Endothelial cell of umbilical vein (primary cell): ENCODE data around the gene COQ4. TPM values are rescaled to one million over a fixed set of nuclear protein-coding genes. Genes with fewer than 3 reads are reported as not detected.
A peak's percentile ranks its signal among the peaks of the same experiment; 100 is the strongest.

ENCODE experiments used
- Bru-seq: library from RNA; stranded (reverse); fragments of 400-500 nt; gene quantifications from one replicate; lab custom pipeline; 2021; lab: Mats Ljungman, UMichigan
- BruChase-seq, 2 experiments: library from RNA; stranded (reverse); fragments of 400-500 nt; gene quantifications; one replicate each; lab custom pipeline; 2021; lab: Mats Ljungman, UMichigan
- BruUV-seq: library from RNA; stranded (reverse); fragments of 400-500 nt; replicated peaks from 2 replicates; lab custom pipeline; 2021; lab: Mats Ljungman, UMichigan
- CTCF ChIA-PET: fragments of 300-600, 350-600 bp; sonication (Branson Sonifier 250); formaldehyde crosslinking; loops from one replicate; lab custom pipeline; 2021; ENCODE audit warnings: antibody characterized with exemption, inconsistent platforms; lab: Charles Lee
- POLR2A ChIA-PET: fragments of 300-600, 350-600 bp; sonication (Branson Sonifier 250); formaldehyde crosslinking; loops from one replicate; lab custom pipeline; 2021; ENCODE audit warnings: antibody characterized with exemption, inconsistent platforms; lab: Charles Lee
- DNase-seq: peaks from one replicate; pipeline ENCODE4 v3.0.0-alpha.2; 2011; ENCODE audit warnings: low read depth, low spot score
- FAIRE-seq: peaks from 2 replicates; lab custom pipeline; 2011; peaks lifted over from hg19 to GRCh38; lab: Jason Lieb, UNC
- H2AFZ ChIP-seq: 2 replicates; pipeline ENCODE4 v1.6.0; 2012; ENCODE audit warnings: low read depth, low read length, control low read depth, inconsistent platforms
- H3K27ac ChIP-seq: 2 replicates; pipeline ENCODE4 v1.5.1; 2011; ENCODE audit warnings: low read depth, mild to moderate bottlenecking, control low read depth, low read length, moderate library complexity; ENCODE audit not compliant: insufficient read depth
- H3K27me3 ChIP-seq, 2 experiments: 2 replicates each; pipeline versions ENCODE4 v1.6.0 to v1.6.1; 2011; ENCODE audit warnings: low read length in 2 of 2, mixed read lengths in 1 of 2; ENCODE audit not compliant: control insufficient read depth in 2 of 2, insufficient read depth in 2 of 2
- H3K36me3 ChIP-seq, 2 experiments: 2 replicates in 1 of 2; 3 replicates in 1 of 2; pipeline ENCODE4 v1.5.1; 2011; ENCODE audit warnings: low read length in 2 of 2, mild to moderate bottlenecking in 1 of 2, moderate library complexity in 1 of 2; ENCODE audit not compliant: control insufficient read depth in 2 of 2, insufficient read depth in 2 of 2; ENCODE audit errors: extremely low read depth in 1 of 2
- H3K4me1 ChIP-seq: 3 replicates; pipeline ENCODE4 v1.5.1; 2011; ENCODE audit warnings: mild to moderate bottlenecking, low read length; ENCODE audit not compliant: control insufficient read depth, insufficient read depth; ENCODE audit errors: extremely low read depth
- H3K4me2 ChIP-seq: 2 replicates; pipeline ENCODE4 v1.6.1; 2011; ENCODE audit warnings: low read length, control low read depth, mixed read lengths; ENCODE audit not compliant: insufficient read depth
- H3K4me3 ChIP-seq, 3 experiments: fragments of 200-600 bp in 1 of 3; sonication (generic), shearing (Covaris generic) in 1 of 3; replicated peaks in 1 of 3; 2 replicates each; pipeline ENCODE4 v1.5.1; 2011 to 2016; ENCODE audit warnings: control low read depth in 3 of 3, low read length in 3 of 3, mild to moderate bottlenecking in 2 of 3, inconsistent platforms in 1 of 3, low read depth in 1 of 3, moderate library complexity in 1 of 3; ENCODE audit not compliant: insufficient read depth in 1 of 3
- H3K79me2 ChIP-seq: 2 replicates; pipeline ENCODE4 v1.6.0; 2012; ENCODE audit warnings: low read length, inconsistent platforms; ENCODE audit not compliant: control insufficient read depth, insufficient read depth
- H3K9ac ChIP-seq: replicated peaks from 2 replicates; pipeline ENCODE3; 2011; ENCODE audit warnings: low read length, control low read depth; ENCODE audit not compliant: insufficient read depth; ENCODE audit errors: extremely low read depth
- H3K9me1 ChIP-seq: replicated peaks from 3 replicates; pipeline ENCODE4 v1.6.0; 2011; ENCODE audit warnings: mild to moderate bottlenecking, low read length; ENCODE audit not compliant: control insufficient read depth, insufficient read depth; ENCODE audit errors: extremely low read depth
- H3K9me3 ChIP-seq: replicated peaks from 2 replicates; pipeline ENCODE4 v1.5.1; 2012; ENCODE audit warnings: low read length, inconsistent platforms; ENCODE audit not compliant: control insufficient read depth, insufficient read depth
- H4K20me1 ChIP-seq: replicated peaks from 2 replicates; pipeline ENCODE3; 2011; ENCODE audit warnings: mild to moderate bottlenecking, low read length; ENCODE audit not compliant: control insufficient read depth, insufficient read depth; ENCODE audit errors: extremely low read depth
- FOS ChIP-seq: IDR thresholded peaks from 2 replicates; pipeline ENCODE4 v1.6.1; 2011; ENCODE audit warnings: mild to moderate bottlenecking, low read length, moderate library complexity, borderline replicate concordance; ENCODE audit not compliant: insufficient read depth
- GATA2 ChIP-seq: IDR thresholded peaks from 2 replicates; pipeline ENCODE4 v1.7.0; 2011; ENCODE audit warnings: low read depth, mild to moderate bottlenecking, moderate library complexity, mixed read lengths, low read length; ENCODE audit not compliant: insufficient read length, insufficient read depth
- MAX ChIP-seq: IDR thresholded peaks from 2 replicates; pipeline ENCODE4 v1.6.1; 2011; ENCODE audit not compliant: insufficient read depth, insufficient read length
- MYC ChIP-seq: IDR thresholded peaks from one replicate; pipeline ENCODE4 v1.6.1; 2011; ENCODE audit warnings: mild to moderate bottlenecking, low read depth, low read length
- POLR2A ChIP-seq: IDR thresholded peaks from 2 replicates; pipeline ENCODE4 v1.6.1; 2012; ENCODE audit warnings: low read depth, mild to moderate bottlenecking, control low read depth, low read length
- POLR2AphosphoS5 ChIP-seq: IDR thresholded peaks from 2 replicates; pipeline ENCODE4 v1.6.1; 2012; ENCODE audit warnings: low read depth, mild to moderate bottlenecking, control low read depth, low read length, moderate library complexity; ENCODE audit not compliant: insufficient read depth
- dilution Hi-C: fragments of 300-500 bp; cut with MboI; formaldehyde crosslinking; loops from one replicate; pipeline ENCODE4 v1.15.0; 2019; ENCODE audit warnings: low sequenced_read_pairs; ENCODE audit not compliant: extremely low pct_ligation_motif_present
- intact Hi-C: fragments of 100-400 bp; cut with micrococcal nuclease; formaldehyde crosslinking; loops from one replicate; pipeline ENCODE4 v1.10.0; 2022
- long read RNA-seq: library from polyadenylated mRNA; stranded (forward); transcript quantifications from one replicate; pipeline ENCODE4 v2.0.0, GENCODE V29; 2021
- polyA minus RNA-seq, 3 experiments: library from RNA; depleted of rRNA, polyadenylated mRNA; stranded (reverse); fragments of >200 nt; gene quantifications; 1 replicate in 1 of 3; 2 replicates in 2 of 3; pipeline ENCODE4 v1.2.3, GENCODE V29; 2011
- polyA plus RNA-seq, 4 experiments: library from polyadenylated mRNA; depleted of rRNA in 3 of 4; stranded (reverse) in 3 of 4; unstranded in 1 of 4; fragments of >200 nt; gene quantifications; 2 replicates each; pipeline versions ENCODE4 v1.2.1 to v1.2.3, GENCODE V29; 2011 to 2012; ENCODE audit warnings: missing spikeins in 1 of 4
- total RNA-seq: library from RNA; stranded (reverse); gene quantifications from 2 replicates; pipeline ENCODE4 v1.2.3, GENCODE V29; 2021

The COQ4 gene
- total RNA-seq (44.4 and 46.6 TPM in 2 replicates), polyA plus RNA-seq (78.1 and 83.2 TPM in 2 replicates), polyA minus RNA-seq (37.6 and 50.1 TPM in 2 replicates), Bru-seq, nascent RNA (percentile 69 among the genes with signal in this experiment), BruChase-seq, experiment 1, labeled RNA remaining after a 6-hour chase (percentile 79 among the genes with signal in this experiment), BruChase-seq, experiment 2, labeled RNA remaining after a 2-hour chase (percentile 79 among the genes with signal in this experiment)
- polyA plus RNA-seq (2011; cell fraction: cytosol; rRNA removed) = 52.6 and 61.9 TPM in 2 replicates
- 125 and 142 TPM in 2 replicates for polyA plus RNA-seq (2011; cell fraction: nucleus; rRNA removed)
- polyA plus RNA-seq (2012) = 40.8 and 45.5 TPM in 2 replicates
- 59.3 TPM for polyA minus RNA-seq (2011; cell fraction: cytosol; rRNA and poly(A)+ RNA removed)
- polyA minus RNA-seq (2011; cell fraction: nucleus; rRNA and poly(A)+ RNA removed) = 42.6 and 45.5 TPM in 2 replicates
- long read RNA-seq, transcript COQ4-204 (3 exons, 781 nt) = minor isoform, 9 of 118 reads
- long read RNA-seq, transcript COQ4-201 (7 exons, 1,548 nt) = major isoform, 74 of 118 reads
- long read RNA-seq, transcript COQ4-205 (2 exons, 956 nt) = minor isoform, 5 of 118 reads
- long read RNA-seq, partial matches to known transcripts = 16 of 118 reads
- long read RNA-seq, other reads (novel, unspliced or antisense) = 12 of 118 reads

GRCh38 chr9:128322404-128323211, at the start of gene COQ4, which contains the start of gene TRUB2:
TSS of gene COQ4 (plus strand) at chr9:128322839. CDS start at chr9:128322859, 20 bp downstream.
TSS of gene TRUB2 (minus strand) at chr9:128322447. CDS start at chr9:128322408, 39 bp downstream.
- peak within 1 kb of the TSS; percentile 90 for H3K4me2 ChIP-seq
- H4K20me1 ChIP-seq = no peaks in the 10 kb centered on the region
- H3K9me1 ChIP-seq = no peaks in the 10 kb centered on the region
- ChIA-PET POLR2A (no interaction called here), CTCF (no interaction called here)
- peaks cover 12% of the 10 kb centered on the region for H3K4me1 ChIP-seq
- H2AFZ ChIP-seq = peak within 1 kb of the TSS; percentile 82
- dilution Hi-C loops = no loop called here
- FAIRE-seq (peak; percentile 96), DNase-seq (peak; percentile 95)
- intact Hi-C loops = loop anchor here (1.0 to 2.0 kb wide), 6 partner anchors 15 to 48 kb away; partner anchors contain the start of genes SLC27A4 and URM1
- H3K4me3 ChIP-seq = peak within 1 kb of the TSS; percentile 83 to 92 (median 83)
- H3K9me3 ChIP-seq = no peaks in the 10 kb centered on the region
- H3K9ac ChIP-seq = peak within 1 kb of the TSS; percentile 79
- peaks cover 25% of the 10 kb centered on the region for H3K79me2 ChIP-seq
- TF ChIP-seq MYC (peak; percentile 55), MAX (peak; percentile 82), POLR2A (peak; percentile 72), GATA2 (no peak), POLR2AphosphoS5 (peak; percentile 81), FOS (peak; percentile 9)
- BruUV-seq = TSS peak; percentile 54
- peak within 1 kb of the TSS; percentile 56 for H3K27ac ChIP-seq
- no peaks in the 10 kb centered on the region for H3K27me3 ChIP-seq
- peaks cover 3 to 11% of the 10 kb centered on the region in 2 experiments for H3K36me3 ChIP-seq
